Left lung (tissue), 10 donors: ENCODE measurements around the gene SLC1A7. TPM values are rescaled to one million over a fixed set of nuclear protein-coding genes. Genes with fewer than 3 reads are reported as not detected.
A peak's percentile ranks its signal among the peaks of the same experiment; 100 is the strongest.

ENCODE experiments used
- ATAC-seq: fragments of 200-7000 bp; cut with Tn5 transposase; one replicate; pipeline ENCODE4 v1.9.1; 2020; ENCODE audit warnings: moderate library complexity
- DNase-seq, 4 donors: peaks; one replicate each; pipeline ENCODE4 v3.0.0-alpha.2; 2013 to 2020
- H3K27ac ChIP-seq, 2 donors: fragments of 200-600 bp; sonication (generic) in 1 of 2; one replicate each; pipeline versions ENCODE4 v1.5.0 to v1.8.0; 2020 to 2021
- H3K27me3 ChIP-seq, 2 donors: fragments of 200-600 bp; sonication (generic) in 1 of 2; one replicate each; pipeline versions ENCODE4 v1.5.0 to v1.8.0; 2020 to 2021
- H3K36me3 ChIP-seq, 2 donors: fragments of 200-600 bp; sonication (generic) in 1 of 2; one replicate each; pipeline versions ENCODE4 v1.5.0 to v1.8.0; 2020 to 2021
- H3K4me1 ChIP-seq, 2 donors: fragments of 200-600 bp; one replicate each; pipeline ENCODE4 v1.8.0; 2021
- H3K4me3 ChIP-seq, 2 donors: fragments of 200-600 bp; sonication (generic) in 1 of 2; one replicate each; pipeline versions ENCODE4 v1.5.0 to v1.8.0; 2020 to 2021; ENCODE audit warnings: mild to moderate bottlenecking in 1 of 2
- H3K9me3 ChIP-seq, 2 donors: fragments of 200-600 bp; sonication (generic) in 1 of 2; one replicate each; pipeline versions ENCODE4 v1.5.0 to v1.8.0; 2020 to 2021
- CTCF ChIP-seq, 2 donors: fragments of 200-600 bp; sonication (generic) in 1 of 2; IDR thresholded peaks; one replicate each; pipeline versions ENCODE4 v1.5.0 to v1.8.0; 2021; ENCODE audit warnings: antibody characterized with exemption in 2 of 2
- intact Hi-C, 2 donors: fragments of 100-400 bp; cut with DNase I; formaldehyde crosslinking; loops; one replicate each; pipeline versions ENCODE4 v1.11.2 to v1.14.2; 2022
- polyA plus RNA-seq, 6 donors: library from polyadenylated mRNA; unstranded; fragments of 120-200 nt; gene quantifications; one replicate each; pipeline ENCODE4 v1.2.1, GENCODE V29; 2013; ENCODE audit not compliant: insufficient read length in 6 of 6
- total RNA-seq, 2 donors: library from RNA; stranded (reverse); fragmentation: NEBNext Ultra II Directional; extraction: Animal tissue kit (Norgen Biotek cat#: 25700); gene quantifications; one replicate each; pipeline ENCODE4 v1.2.1, GENCODE V29; 2021
- donor health status: DM: no; HTN: yes; CAD: no.
- donor health status: DM: no; HTN: no; CAD: no.

SLC1A7 gene
- total and polyA plus RNA-seq, 8 donors, result 0.38 to 1.2 (median 0.56) TPM

DNA sequence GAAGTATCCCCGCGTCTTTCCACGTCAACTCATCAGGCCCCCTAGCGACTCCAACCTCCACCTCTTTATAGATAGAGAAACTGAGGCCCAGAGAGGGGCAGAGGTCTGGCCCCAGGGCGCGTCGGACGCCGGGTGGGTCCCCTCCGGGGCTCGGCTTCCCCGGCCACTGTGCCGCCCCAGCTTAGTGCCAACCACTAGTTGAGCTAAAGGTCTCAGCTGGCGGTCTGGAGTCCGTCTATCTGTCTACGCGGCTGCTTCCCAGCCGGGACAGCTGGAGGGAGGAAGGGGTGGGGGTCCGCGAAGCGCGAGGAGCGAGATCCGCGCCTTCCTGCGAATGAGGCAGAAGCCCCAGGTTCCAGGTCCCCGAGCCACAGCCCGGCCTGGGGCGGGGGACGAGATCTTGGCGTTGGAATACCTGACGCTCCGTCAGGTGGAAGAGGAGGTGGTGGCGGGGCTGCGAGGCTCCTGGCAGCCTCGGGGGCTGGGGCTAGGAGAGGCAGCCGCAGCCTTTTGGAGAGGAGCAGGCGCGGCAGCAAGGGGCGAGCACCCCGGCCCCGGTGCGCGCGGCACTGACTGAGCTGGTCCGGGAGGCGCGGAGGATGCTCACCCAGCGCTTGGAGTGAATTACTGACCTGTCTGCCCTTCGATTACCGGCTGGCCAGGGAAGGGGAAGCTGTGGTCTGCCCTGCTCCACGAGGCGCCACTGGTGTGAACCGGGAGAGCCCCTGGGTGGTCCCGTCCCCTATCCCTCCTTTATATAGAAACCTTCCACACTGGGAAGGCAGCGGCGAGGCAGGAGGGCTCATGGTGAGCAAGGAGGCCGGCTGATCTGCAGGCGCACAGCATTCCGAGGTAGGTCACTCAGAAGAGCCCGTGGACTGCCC lies 79.5 kb downstream of the SLC1A7 start:
- peak overlapping the region in 1 of 2 donors; percentile 39 for H3K27ac ChIP-seq
- TF ChIP-seq CTCF (IDR thresholded peaks at IDR 0.05), result no peak
- peak in 1 of 4 donors; percentile 73 for DNase-seq
- no peaks in the 10 kb centered on the region for H3K36me3 ChIP-seq
- H3K4me3 ChIP-seq, result peak overlapping the region; percentile 38 to 44
- peaks cover 6 to 23% of the 10 kb centered on the region in 2 donors for H3K4me1 ChIP-seq
- ATAC-seq, result peak; percentile 15
- H3K27me3 ChIP-seq, result peaks cover 24 to 45% of the 10 kb centered on the region in 2 donors
- intact Hi-C loops, result no loop called here
- no peaks in the 10 kb centered on the region for H3K9me3 ChIP-seq

DNA sequence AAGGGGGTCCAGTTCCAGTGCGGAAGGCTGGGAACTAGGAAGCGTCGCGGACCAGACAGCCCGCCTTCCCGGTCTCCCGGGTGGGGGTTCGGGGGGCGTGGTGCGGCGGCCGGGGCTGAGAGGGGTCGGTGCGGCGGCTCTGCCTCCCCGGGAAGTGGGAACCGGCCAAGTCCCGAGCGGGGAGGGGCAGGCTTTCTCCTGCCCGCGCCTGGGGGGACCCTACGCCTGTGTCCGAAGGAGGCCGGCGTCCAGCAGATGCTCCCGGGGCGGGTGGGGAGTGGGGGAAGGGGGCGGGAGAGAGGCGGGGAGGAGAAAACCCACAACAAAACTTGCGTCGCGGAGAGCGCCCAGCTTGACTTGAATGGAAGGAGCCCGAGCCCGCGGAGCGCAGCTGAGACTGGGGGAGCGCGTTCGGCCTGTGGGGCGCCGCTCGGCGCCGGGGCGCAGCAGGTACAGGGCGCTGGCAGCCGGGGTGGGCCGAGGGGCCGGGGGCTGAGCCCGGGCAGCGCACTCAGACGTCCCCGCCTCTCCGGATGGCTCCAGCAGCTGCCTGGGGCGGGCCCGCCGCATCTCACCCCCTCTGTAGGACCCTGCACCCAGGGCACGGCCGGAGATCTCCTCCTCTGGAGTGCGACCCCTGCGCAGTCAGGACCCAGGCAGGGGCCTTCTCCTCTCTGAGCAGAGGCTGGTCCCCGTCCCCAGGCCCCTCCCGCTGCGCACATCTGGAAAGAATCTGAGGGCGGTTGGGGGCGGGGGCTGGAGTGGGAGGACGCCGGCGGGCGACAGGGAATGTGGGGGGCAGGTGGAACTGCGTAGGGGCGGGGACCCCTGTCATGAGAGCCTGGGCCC lies 80.4 kb downstream of the SLC1A7 start, which contains the start of gene PODN:
TSS of gene PODN (plus strand) at position 355 of the 849 bp plus-strand sequence. CDS start 7,643 bp downstream, outside the sequence.
- H3K4me1 ChIP-seq, result peaks cover 6 to 23% of the 10 kb centered on the region in 2 donors
- peak within 1 kb of the TSS; percentile 38 to 44 for H3K4me3 ChIP-seq
- peak; percentile 51 for ATAC-seq
- H3K36me3 ChIP-seq, result no peaks in the 10 kb centered on the region
- peak in 2 of 4 donors; percentile 49 to 80 for DNase-seq
- H3K27ac ChIP-seq, result peak within 1 kb of the TSS; percentile 25 to 39
- H3K9me3 ChIP-seq, result no peaks in the 10 kb centered on the region
- H3K27me3 ChIP-seq, result peaks cover 24 to 45% of the 10 kb centered on the region in 2 donors
- intact Hi-C loops, result no loop called here
- no peak for TF ChIP-seq CTCF (IDR thresholded peaks at IDR 0.05)

DNA sequence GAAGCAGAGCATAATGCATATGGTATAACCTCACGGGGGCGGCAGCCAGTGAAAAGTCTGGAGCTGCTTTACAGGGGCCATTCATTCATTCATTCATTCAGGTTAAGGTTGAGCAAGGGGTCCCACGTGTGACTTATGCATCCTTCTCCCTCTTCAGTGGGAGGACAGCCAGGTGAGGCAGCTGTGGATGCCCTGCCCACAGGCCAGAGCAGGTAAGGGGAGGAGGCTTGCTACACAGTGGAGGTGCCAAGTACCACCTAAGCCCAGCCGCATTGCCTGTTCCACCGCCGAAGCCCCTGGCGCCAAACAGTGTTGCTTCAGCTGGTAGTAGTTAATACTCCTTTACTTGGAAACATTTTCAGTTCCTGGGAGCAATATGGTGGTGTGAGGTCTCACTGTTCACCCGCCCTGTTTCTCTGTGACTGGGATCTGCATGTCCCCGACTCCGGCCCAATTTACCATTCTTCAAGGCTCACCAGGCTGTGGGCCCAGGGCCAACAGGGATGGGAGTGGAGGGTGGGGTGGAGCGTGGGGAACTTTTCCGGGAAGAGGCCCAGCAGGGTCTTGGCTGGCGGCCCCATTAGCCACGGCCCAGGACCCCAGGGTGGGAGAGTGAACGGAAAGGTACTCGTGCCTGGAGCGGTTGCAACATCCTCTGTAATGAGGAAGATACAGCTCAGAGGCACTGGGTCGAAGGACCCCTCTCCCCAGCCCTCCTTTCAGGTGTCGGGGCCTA lies 81.1 kb downstream of the SLC1A7 start:
- ATAC-seq (no peak), DNase-seq (peak in 2 of 4 donors; percentile 21 to 55)
- peak overlapping the region; percentile 13 to 19 for H3K27ac ChIP-seq
- H3K4me3 ChIP-seq, result peak overlapping the region; percentile 38 to 44
- H3K4me1 ChIP-seq, result peaks cover 6 to 23% of the 10 kb centered on the region in 2 donors
- intact Hi-C loops, result no loop called here
- no peak for TF ChIP-seq CTCF (IDR thresholded peaks at IDR 0.05)
- H3K27me3 ChIP-seq, result peaks cover 24 to 45% of the 10 kb centered on the region in 2 donors
- no peaks in the 10 kb centered on the region for H3K9me3 ChIP-seq
- H3K36me3 ChIP-seq, result no peaks in the 10 kb centered on the region

- Histone ChIP-seq H3K36me3 (no peaks in the 10 kb centered on the region), H3K27me3 (peaks cover 24 to 45% of the 10 kb centered on the region in 2 donors), H3K9me3 (no peaks in the 10 kb centered on the region), H3K4me1 (peaks cover 6 to 23% of the 10 kb centered on the region in 2 donors), H3K27ac (no peak overlapping the region), H3K4me3 (no peak overlapping the region)
- TF ChIP-seq CTCF (IDR thresholded peaks at IDR 0.05), result no peak
- DNase-seq (no peak), ATAC-seq (no peak)
- intact Hi-C loops, result no loop called here
These were observed 81.9 kb downstream of the SLC1A7 start for GRCh38 chr1:53060579-53060978.
